Gastroesophageal sphincter (tissue), 3 donors: Measurements from ENCODE around the gene FBXL13.

Experiments used
- CTCF ChIP-seq, 4 experiments: fragments of 200-600 bp in 2 of 4; fragments of 450-650 bp in 2 of 4; sonication (generic) in 1 of 4; IDR thresholded peaks; one replicate each; pipeline ENCODE4 v1.5.1; 2017 to 2019; ENCODE audit warnings: antibody characterized with exemption in 4 of 4, mild to moderate bottlenecking in 2 of 4, moderate library complexity in 2 of 4
- EP300 ChIP-seq: sonication (generic); formaldehyde crosslinking; IDR thresholded peaks from one replicate; pipeline ENCODE4 v1.6.1; 2017; ENCODE audit warnings: antibody characterized with exemption, mild to moderate bottlenecking
- POLR2AphosphoS5 ChIP-seq: sonication (generic); formaldehyde crosslinking; IDR thresholded peaks from one replicate; pipeline ENCODE4 v1.6.1; 2017; ENCODE audit warnings: antibody characterized with exemption

GRCh38 chr7:102866535-102867215 lies 207.9 kb downstream of the FBXL13 start:
- TF ChIP-seq EP300, result no peak
- no peak for TF ChIP-seq CTCF (IDR thresholded peaks at IDR 0.05)
- TF ChIP-seq POLR2AphosphoS5, result no peak
